SK-N-SH (cell line): Measurements from ENCODE around the gene SPATA18. TPM values are rescaled to one million over a fixed set of nuclear protein-coding genes. Genes with fewer than 3 reads are reported as not detected.

ENCODE experiments used
- CTCF ChIA-PET: fragments of 300-600, 350-600 bp; formaldehyde crosslinking; extraction: SDS; loops from one replicate; lab custom pipeline; 2021; lab: Yijun Ruan, JAX
- POLR2A ChIA-PET: fragments of 350-600 bp; sonication (Branson Sonifier 250); formaldehyde crosslinking; extraction: SDS; loops from one replicate; lab custom pipeline; 2020; ENCODE audit warnings: antibody characterized with exemption, inconsistent platforms; lab: Yijun Ruan, JAX
- DNase-seq: peaks from one replicate; pipeline ENCODE4 v3.0.0; 2012
- H2AFZ ChIP-seq: fragments of 200-600 bp; sonication (generic); 2 replicates; pipeline ENCODE4 v1.8.1; 2016; ENCODE audit warnings: antibody characterized with exemption, mild to moderate bottlenecking, low read depth
- H3F3A ChIP-seq: fragments of 200-600 bp; sonication (generic); replicated peaks from 2 replicates; pipeline ENCODE3; 2016; ENCODE audit warnings: antibody characterized with exemption, mild to moderate bottlenecking; ENCODE audit not compliant: insufficient read depth
- H3K27ac ChIP-seq, 2 experiments: fragments of 200-500 bp in 1 of 2; fragments of 200-600 bp in 1 of 2; sonication (Bioruptor generic) in 1 of 2; sonication (generic), shearing (Covaris generic) in 1 of 2; 2 replicates each; pipeline versions ENCODE4 v1.5.1 to v1.6.1; 2014 to 2016; ENCODE audit warnings: low read depth in 2 of 2, inconsistent platforms in 1 of 2, low read length in 1 of 2, mild to moderate bottlenecking in 1 of 2, mixed read lengths in 1 of 2
- H3K27me3 ChIP-seq: fragments of 200-600 bp; sonication (generic), shearing (Covaris generic); 2 replicates; pipeline ENCODE4 v1.6.1; 2016; ENCODE audit warnings: mixed run types; ENCODE audit not compliant: insufficient read depth
- H3K36me3 ChIP-seq, 2 experiments: fragments of 200-500 bp in 1 of 2; fragments of 200-600 bp in 1 of 2; sonication (Bioruptor generic) in 1 of 2; sonication (generic) in 1 of 2; replicated peaks in 1 of 2; 2 replicates each; pipeline versions ENCODE3 to v1.5.1; 2014 to 2016; ENCODE audit warnings: low read length in 1 of 2, mild to moderate bottlenecking in 1 of 2; ENCODE audit not compliant: insufficient read depth in 2 of 2, control insufficient read depth in 1 of 2
- H3K4me1 ChIP-seq, 2 experiments: fragments of 200-500 bp in 1 of 2; fragments of 200-600 bp in 1 of 2; sonication (Bioruptor generic) in 1 of 2; sonication (generic), shearing (Covaris generic) in 1 of 2; 2 replicates each; pipeline versions ENCODE4 v1.5.1 to v1.6.1; 2014 to 2016; ENCODE audit warnings: low read depth in 1 of 2, low read length in 1 of 2, mixed run types in 1 of 2; ENCODE audit not compliant: insufficient read depth in 2 of 2, control insufficient read depth in 1 of 2
- H3K4me2 ChIP-seq: fragments of 200-600 bp; sonication (generic), shearing (Covaris generic); 2 replicates; pipeline ENCODE4 v1.6.1; 2017; ENCODE audit warnings: mixed run types
- H3K4me3 ChIP-seq, 2 experiments: fragments of 200-500 bp in 1 of 2; fragments of 200-600 bp in 1 of 2; sonication (Bioruptor generic) in 1 of 2; sonication (generic), shearing (Covaris generic) in 1 of 2; 2 replicates each; pipeline versions ENCODE4 v1.5.1 to v1.8.1; 2014 to 2016; ENCODE audit warnings: low read depth in 2 of 2, inconsistent platforms in 1 of 2, low read length in 1 of 2, mild to moderate bottlenecking in 1 of 2, mixed read lengths in 1 of 2, moderate library complexity in 1 of 2
- H3K79me2 ChIP-seq: fragments of 200-600 bp; sonication (generic); 2 replicates; pipeline ENCODE4 v1.8.1; 2017; ENCODE audit warnings: mild to moderate bottlenecking; ENCODE audit not compliant: insufficient read depth
- H3K9ac ChIP-seq: fragments of 200-600 bp; sonication (generic); 2 replicates; pipeline ENCODE4 v1.6.1; 2017; ENCODE audit warnings: mixed run types
- H3K9me2 ChIP-seq: fragments of 200-600 bp; sonication (generic); 2 replicates; pipeline ENCODE4 v1.6.1; 2017; ENCODE audit warnings: mixed run types
- H3K9me3 ChIP-seq: fragments of 200-600 bp; sonication (generic); 2 replicates; pipeline ENCODE4 v1.6.1; 2017; ENCODE audit warnings: mixed run types, mild to moderate bottlenecking, moderate library complexity
- H4K20me1 ChIP-seq: fragments of 200-600 bp; sonication (generic); 2 replicates; pipeline ENCODE4 v1.6.1; 2017; ENCODE audit warnings: mild to moderate bottlenecking, mixed run types; ENCODE audit not compliant: insufficient read depth
- CHD2 ChIP-seq: fragments of 150-350 bp; IDR thresholded peaks from 2 replicates; pipeline ENCODE4 v1.6.1; 2018; ENCODE audit warnings: low read length; ENCODE audit not compliant: partially characterized antibody
- EP300 ChIP-seq, 2 experiments: IDR thresholded peaks; 2 replicates each; pipeline versions ENCODE4 v1.4.0 to v1.6.1; 2012; ENCODE audit warnings: borderline replicate concordance in 1 of 2, low read depth in 1 of 2, low read length in 1 of 2
- EZH2phosphoT487 ChIP-seq: fragments of 200-600 bp; sonication (generic); IDR thresholded peaks from 2 replicates; pipeline ENCODE4 v1.6.1; 2017; ENCODE audit warnings: low read depth, mixed run types, mild to moderate bottlenecking, antibody characterized with exemption, moderate library complexity, borderline replicate concordance
- FOSL2 ChIP-seq: IDR thresholded peaks from 2 replicates; pipeline ENCODE4 v1.4.0; 2012; ENCODE audit warnings: low read depth, mild to moderate bottlenecking, moderate library complexity, borderline replicate concordance
- FOXM1 ChIP-seq: IDR thresholded peaks from 2 replicates; pipeline ENCODE4 v1.4.0; 2012; ENCODE audit warnings: low read depth, mild to moderate bottlenecking
- GABPA ChIP-seq: IDR thresholded peaks from 2 replicates; pipeline ENCODE4 v1.4.0; 2012; ENCODE audit warnings: low read depth, mild to moderate bottlenecking
- IRF3 ChIP-seq: fragments of 150-350 bp; IDR thresholded peaks from 2 replicates; pipeline ENCODE4 v1.6.1; 2016; ENCODE audit warnings: mild to moderate bottlenecking, low read depth, low read length
- NFIC ChIP-seq: IDR thresholded peaks from 2 replicates; pipeline ENCODE4 v1.4.0; 2012; ENCODE audit warnings: borderline replicate concordance
- POLR2AphosphoS5 ChIP-seq: IDR thresholded peaks from 2 replicates; pipeline ENCODE4 v1.6.1; 2012; ENCODE audit warnings: low read depth, low read length
- RFX5 ChIP-seq: IDR thresholded peaks from 2 replicates; pipeline ENCODE4 v1.6.1; 2012; ENCODE audit warnings: mild to moderate bottlenecking, improper control_type of control experiment, low read length
- RXRA ChIP-seq: IDR thresholded peaks from 2 replicates; pipeline ENCODE4 v1.4.0; 2012; ENCODE audit warnings: low read depth, mild to moderate bottlenecking, borderline replicate concordance
- SIN3A ChIP-seq: IDR thresholded peaks from 2 replicates; pipeline ENCODE4 v1.6.1; 2012; ENCODE audit warnings: low read depth, mild to moderate bottlenecking, low read length, moderate library complexity, borderline replicate concordance
- SMC3 ChIP-seq: IDR thresholded peaks from 2 replicates; pipeline ENCODE4 v1.6.1; 2012; ENCODE audit warnings: low read depth, low read length, improper control_type of control experiment
- TAF1 ChIP-seq: IDR thresholded peaks from 2 replicates; pipeline ENCODE4 v1.6.1; 2012; ENCODE audit warnings: low read depth, mild to moderate bottlenecking, low read length, moderate library complexity, borderline replicate concordance
- TEAD4 ChIP-seq: IDR thresholded peaks from 2 replicates; pipeline ENCODE4 v1.4.0; 2012; ENCODE audit warnings: mild to moderate bottlenecking, borderline replicate concordance; ENCODE audit not compliant: insufficient read depth
- WGBS: methylation state at CpG from one replicate; pipeline ENCODE4 v1.1.6; 2017; ENCODE audit warnings: low lambda C conversion rate; 5-methylcytosine and 5-hydroxymethylcytosine counted together
- polyA plus RNA-seq, 3 experiments: library from polyadenylated mRNA; depleted of rRNA; stranded (reverse); fragments of >200 nt; gene quantifications; 2 replicates each; pipeline ENCODE4 v1.2.3, GENCODE V29; 2012

SPATA18 gene
- polyA plus RNA-seq, 1 of the 3 experiments (the other 2 are of a cell fraction), result 1.2 TPM

DNA sequence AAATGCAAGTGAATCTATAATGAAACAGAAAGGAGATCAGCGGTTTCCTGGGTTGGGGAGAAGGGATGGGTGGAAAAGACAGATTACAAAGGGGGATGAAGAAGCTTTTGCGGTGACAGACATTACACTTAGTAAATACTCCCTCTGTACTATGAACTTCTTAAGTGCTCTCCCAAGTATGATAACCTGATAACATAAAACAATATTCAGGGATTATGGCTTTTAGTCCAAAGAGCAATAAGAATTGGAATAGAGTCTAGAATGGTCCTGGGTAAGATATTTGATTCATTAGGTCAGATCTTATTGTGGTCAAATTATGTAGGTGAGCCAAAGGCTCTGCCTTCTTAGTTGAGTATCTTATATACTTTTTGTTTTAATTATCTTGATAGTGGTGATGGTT lies 40.1 kb upstream of the SPATA18 start (continued):
- TF ChIP-seq EZH2phosphoT487 (no peak), SMC3 (no peak), RXRA (no peak), SIN3A (no peak)
- TF ChIP-seq, all 33 proteins: peak for 0

- H3K27me3 ChIP-seq, result no peaks in the 10 kb centered on the region
- H4K20me1 ChIP-seq, result no peaks in the 10 kb centered on the region
- no peaks in the 10 kb centered on the region for H3F3A ChIP-seq
- no peak for DNase-seq
- H3K27ac ChIP-seq, result no peak overlapping the region
- ChIA-PET CTCF (no interaction called here), POLR2A (no interaction called here)
- TF ChIP-seq NFIC (no peak), FOXM1 (no peak), EZH2phosphoT487 (no peak), SIN3A (no peak), RFX5 (no peak), TAF1 (no peak), TEAD4 (no peak), CHD2 (no peak), GABPA (no peak), EP300 (IDR thresholded peaks at IDR 0.05; ENCODE audit: borderline replicate concordance in 1 of 2, low read depth in 1 of 2, low read length in 1 of 2) (no peak), FOSL2 (no peak)
- H3K36me3 ChIP-seq, result peaks cover 0 to 22% of the 10 kb centered on the region in 2 experiments
- no peak overlapping the region for H2AFZ ChIP-seq
- H3K79me2 ChIP-seq, result no peaks in the 10 kb centered on the region
- H3K9ac ChIP-seq, result no peak overlapping the region
- H3K4me1 ChIP-seq, result no peaks in the 10 kb centered on the region
- H3K9me2 ChIP-seq, result no peaks in the 10 kb centered on the region
- 95% methylated on average over 1 of the region's 1 CpG for WGBS
- no peak overlapping the region for H3K4me3 ChIP-seq
- H3K4me2 ChIP-seq, result no peak overlapping the region
- no peaks in the 10 kb centered on the region for H3K9me3 ChIP-seq
Measured at GRCh38 chr4:52012651-52013050, 38.5 kb upstream of the SPATA18 start.

DNA sequence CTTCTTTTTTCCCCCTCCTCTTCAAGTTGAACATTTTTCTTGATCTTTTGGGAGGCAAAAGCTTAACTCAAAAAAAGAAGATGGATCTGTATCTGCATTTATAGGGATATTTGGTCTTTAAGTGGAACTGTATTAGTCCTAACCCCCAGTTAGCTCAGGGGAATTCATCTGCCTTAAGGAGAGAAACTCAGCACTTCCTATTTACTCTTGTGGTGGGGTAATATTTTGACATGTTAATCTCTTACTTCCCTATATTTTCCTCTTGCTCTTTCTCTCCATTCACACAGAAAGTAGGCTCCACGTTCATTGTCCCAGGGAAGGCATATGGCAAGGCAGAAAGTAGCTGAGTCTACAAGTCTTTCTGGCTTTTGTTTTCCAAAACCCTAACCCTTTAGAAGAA lies 36.2 kb upstream of the SPATA18 start:
- no peak overlapping the region for H3K4me2 ChIP-seq
- ChIA-PET POLR2A (no interaction called here), CTCF (interaction anchor here (0.6 to 1.5 kb wide), 4 partner anchors 11 to 184 kb away, joined by 3 to 9 read pairs (median 4); no protein-coding TSS in a partner anchor)
- H4K20me1 ChIP-seq, result no peaks in the 10 kb centered on the region
- no peaks in the 10 kb centered on the region for H3K27me3 ChIP-seq
- peaks cover 0 to 25% of the 10 kb centered on the region in 2 experiments for H3K36me3 ChIP-seq
- no peak overlapping the region for H3K4me3 ChIP-seq
- no peak for DNase-seq
- no peak for TF ChIP-seq IRF3
- no peak for TF ChIP-seq POLR2AphosphoS5
- no peaks in the 10 kb centered on the region for H3K79me2 ChIP-seq
- no peak overlapping the region for H3K9ac ChIP-seq
- H3K27ac ChIP-seq, result no peak overlapping the region
- no peaks in the 10 kb centered on the region for H3K9me3 ChIP-seq
- WGBS, result 96% methylated on average over 1 of the region's 1 CpG
- no peaks in the 10 kb centered on the region for H3K9me2 ChIP-seq
- no peaks in the 10 kb centered on the region for H3F3A ChIP-seq
- no peaks in the 10 kb centered on the region for H3K4me1 ChIP-seq
- no peak overlapping the region for H2AFZ ChIP-seq
